ENCODE data around the gene TP53RK. TPM values are rescaled to one million over a fixed set of nuclear protein-coding genes. Genes with fewer than 3 reads are reported as not detected.
A peak's percentile ranks its signal among the peaks of the same experiment; 100 is the strongest.

The TP53RK gene
- total and polyA plus RNA-seq, 2 experiments from 2014 or later, result 24.2 to 26.0 TPM

DNA sequence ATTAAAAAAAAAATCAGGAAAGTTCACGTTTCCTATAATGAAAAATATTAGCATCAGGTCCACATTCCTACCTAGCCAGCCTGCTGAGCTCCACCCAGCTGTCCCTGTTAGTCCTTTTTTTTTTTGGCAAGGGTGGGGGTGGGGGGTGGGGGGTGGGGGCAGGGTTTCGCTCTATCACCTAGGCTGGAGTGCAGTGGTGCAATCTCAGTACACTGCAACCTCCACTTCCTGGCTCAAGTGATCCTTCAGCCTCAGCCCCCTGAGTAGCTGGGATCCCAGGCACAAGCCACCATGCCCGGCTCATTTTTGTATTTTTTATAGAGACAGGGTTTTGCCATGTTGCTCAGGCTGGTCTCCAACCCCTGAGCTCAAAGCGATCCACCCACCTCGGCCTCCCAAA lies 12.7 kb upstream of the TP53RK start:
- Mint-ChIP-seq H3K27me3 (ENCODE audit: insufficient read depth, low read depth, poor library complexity) (peaks cover 2% of the 10 kb centered on the region), H3K27ac (no peak overlapping the region), H3K4me1 (peaks cover 26% of the 10 kb centered on the region), H3K9me3 (peaks cover 24% of the 10 kb centered on the region), H3K4me3 (no peak overlapping the region), H3K36me3 (ENCODE audit: low read depth) (peaks cover 6% of the 10 kb centered on the region)
- peaks cover 18% of the 10 kb centered on the region for H3K4me1 ChIP-seq (ENCODE audit: insufficient read depth)
- no peaks in the 10 kb centered on the region for H3K79me2 ChIP-seq (replicated peaks; ENCODE audit: insufficient read depth)
- H3K27me3 ChIP-seq (ENCODE audit: insufficient read depth), result no peaks in the 10 kb centered on the region
- TF ChIP-seq, protein P1, sequence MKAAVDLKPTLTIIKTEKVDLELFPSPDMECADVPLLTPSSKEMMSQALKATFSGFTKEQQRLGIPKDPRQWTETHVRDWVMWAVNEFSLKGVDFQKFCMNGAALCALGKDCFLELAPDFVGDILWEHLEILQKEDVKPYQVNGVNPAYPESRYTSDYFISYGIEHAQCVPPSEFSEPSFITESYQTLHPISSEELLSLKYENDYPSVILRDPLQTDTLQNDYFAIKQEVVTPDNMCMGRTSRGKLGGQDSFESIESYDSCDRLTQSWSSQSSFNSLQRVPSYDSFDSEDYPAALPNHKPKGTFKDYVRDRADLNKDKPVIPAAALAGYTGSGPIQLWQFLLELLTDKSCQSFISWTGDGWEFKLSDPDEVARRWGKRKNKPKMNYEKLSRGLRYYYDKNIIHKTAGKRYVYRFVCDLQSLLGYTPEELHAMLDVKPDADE (IDR thresholded peaks at IDR 0.05), result no peak
- TF ChIP-seq ZNF331 (CRISPR knock-in tag; IDR thresholded peaks at IDR 0.05; ENCODE audit: low read depth) (no peak), CREB1 (CRISPR knock-in tag; IDR thresholded peaks at IDR 0.05; ENCODE audit: low read depth) (no peak), STAT1 (IDR thresholded peaks at IDR 0.05; ENCODE audit: unreplicated experiment) (no peak), EZH2 (IDR thresholded peaks at IDR 0.05; ENCODE audit: low read depth, unreplicated experiment) (no peak), NANOG (IDR thresholded peaks at IDR 0.05; ENCODE audit: borderline replicate concordance) (no peak), ZNF114 (CRISPR knock-in tag; IDR thresholded peaks at IDR 0.05) (no peak), POLR2AphosphoS5 (IDR thresholded peaks at IDR 0.05; ENCODE audit: low read depth) (no peak), JUNB (IDR thresholded peaks at IDR 0.05; ENCODE audit: unreplicated experiment) (no peak), EZH2phosphoT487 (IDR thresholded peaks at IDR 0.05; ENCODE audit: unreplicated experiment) (no peak)
- TF ChIP-seq, protein P2, sequence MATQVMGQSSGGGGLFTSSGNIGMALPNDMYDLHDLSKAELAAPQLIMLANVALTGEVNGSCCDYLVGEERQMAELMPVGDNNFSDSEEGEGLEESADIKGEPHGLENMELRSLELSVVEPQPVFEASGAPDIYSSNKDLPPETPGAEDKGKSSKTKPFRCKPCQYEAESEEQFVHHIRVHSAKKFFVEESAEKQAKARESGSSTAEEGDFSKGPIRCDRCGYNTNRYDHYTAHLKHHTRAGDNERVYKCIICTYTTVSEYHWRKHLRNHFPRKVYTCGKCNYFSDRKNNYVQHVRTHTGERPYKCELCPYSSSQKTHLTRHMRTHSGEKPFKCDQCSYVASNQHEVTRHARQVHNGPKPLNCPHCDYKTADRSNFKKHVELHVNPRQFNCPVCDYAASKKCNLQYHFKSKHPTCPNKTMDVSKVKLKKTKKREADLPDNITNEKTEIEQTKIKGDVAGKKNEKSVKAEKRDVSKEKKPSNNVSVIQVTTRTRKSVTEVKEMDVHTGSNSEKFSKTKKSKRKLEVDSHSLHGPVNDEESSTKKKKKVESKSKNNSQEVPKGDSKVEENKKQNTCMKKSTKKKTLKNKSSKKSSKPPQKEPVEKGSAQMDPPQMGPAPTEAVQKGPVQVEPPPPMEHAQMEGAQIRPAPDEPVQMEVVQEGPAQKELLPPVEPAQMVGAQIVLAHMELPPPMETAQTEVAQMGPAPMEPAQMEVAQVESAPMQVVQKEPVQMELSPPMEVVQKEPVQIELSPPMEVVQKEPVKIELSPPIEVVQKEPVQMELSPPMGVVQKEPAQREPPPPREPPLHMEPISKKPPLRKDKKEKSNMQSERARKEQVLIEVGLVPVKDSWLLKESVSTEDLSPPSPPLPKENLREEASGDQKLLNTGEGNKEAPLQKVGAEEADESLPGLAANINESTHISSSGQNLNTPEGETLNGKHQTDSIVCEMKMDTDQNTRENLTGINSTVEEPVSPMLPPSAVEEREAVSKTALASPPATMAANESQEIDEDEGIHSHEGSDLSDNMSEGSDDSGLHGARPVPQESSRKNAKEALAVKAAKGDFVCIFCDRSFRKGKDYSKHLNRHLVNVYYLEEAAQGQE (IDR thresholded peaks at IDR 0.05; ENCODE audit: unreplicated experiment), result no peak
- TF ChIP-seq, protein P3, sequence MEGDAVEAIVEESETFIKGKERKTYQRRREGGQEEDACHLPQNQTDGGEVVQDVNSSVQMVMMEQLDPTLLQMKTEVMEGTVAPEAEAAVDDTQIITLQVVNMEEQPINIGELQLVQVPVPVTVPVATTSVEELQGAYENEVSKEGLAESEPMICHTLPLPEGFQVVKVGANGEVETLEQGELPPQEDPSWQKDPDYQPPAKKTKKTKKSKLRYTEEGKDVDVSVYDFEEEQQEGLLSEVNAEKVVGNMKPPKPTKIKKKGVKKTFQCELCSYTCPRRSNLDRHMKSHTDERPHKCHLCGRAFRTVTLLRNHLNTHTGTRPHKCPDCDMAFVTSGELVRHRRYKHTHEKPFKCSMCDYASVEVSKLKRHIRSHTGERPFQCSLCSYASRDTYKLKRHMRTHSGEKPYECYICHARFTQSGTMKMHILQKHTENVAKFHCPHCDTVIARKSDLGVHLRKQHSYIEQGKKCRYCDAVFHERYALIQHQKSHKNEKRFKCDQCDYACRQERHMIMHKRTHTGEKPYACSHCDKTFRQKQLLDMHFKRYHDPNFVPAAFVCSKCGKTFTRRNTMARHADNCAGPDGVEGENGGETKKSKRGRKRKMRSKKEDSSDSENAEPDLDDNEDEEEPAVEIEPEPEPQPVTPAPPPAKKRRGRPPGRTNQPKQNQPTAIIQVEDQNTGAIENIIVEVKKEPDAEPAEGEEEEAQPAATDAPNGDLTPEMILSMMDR (conservative IDR thresholded peaks at IDR 0.05; ENCODE audit: low read depth in 2 of 2), result no peak
- TF ChIP-seq, protein P4, sequence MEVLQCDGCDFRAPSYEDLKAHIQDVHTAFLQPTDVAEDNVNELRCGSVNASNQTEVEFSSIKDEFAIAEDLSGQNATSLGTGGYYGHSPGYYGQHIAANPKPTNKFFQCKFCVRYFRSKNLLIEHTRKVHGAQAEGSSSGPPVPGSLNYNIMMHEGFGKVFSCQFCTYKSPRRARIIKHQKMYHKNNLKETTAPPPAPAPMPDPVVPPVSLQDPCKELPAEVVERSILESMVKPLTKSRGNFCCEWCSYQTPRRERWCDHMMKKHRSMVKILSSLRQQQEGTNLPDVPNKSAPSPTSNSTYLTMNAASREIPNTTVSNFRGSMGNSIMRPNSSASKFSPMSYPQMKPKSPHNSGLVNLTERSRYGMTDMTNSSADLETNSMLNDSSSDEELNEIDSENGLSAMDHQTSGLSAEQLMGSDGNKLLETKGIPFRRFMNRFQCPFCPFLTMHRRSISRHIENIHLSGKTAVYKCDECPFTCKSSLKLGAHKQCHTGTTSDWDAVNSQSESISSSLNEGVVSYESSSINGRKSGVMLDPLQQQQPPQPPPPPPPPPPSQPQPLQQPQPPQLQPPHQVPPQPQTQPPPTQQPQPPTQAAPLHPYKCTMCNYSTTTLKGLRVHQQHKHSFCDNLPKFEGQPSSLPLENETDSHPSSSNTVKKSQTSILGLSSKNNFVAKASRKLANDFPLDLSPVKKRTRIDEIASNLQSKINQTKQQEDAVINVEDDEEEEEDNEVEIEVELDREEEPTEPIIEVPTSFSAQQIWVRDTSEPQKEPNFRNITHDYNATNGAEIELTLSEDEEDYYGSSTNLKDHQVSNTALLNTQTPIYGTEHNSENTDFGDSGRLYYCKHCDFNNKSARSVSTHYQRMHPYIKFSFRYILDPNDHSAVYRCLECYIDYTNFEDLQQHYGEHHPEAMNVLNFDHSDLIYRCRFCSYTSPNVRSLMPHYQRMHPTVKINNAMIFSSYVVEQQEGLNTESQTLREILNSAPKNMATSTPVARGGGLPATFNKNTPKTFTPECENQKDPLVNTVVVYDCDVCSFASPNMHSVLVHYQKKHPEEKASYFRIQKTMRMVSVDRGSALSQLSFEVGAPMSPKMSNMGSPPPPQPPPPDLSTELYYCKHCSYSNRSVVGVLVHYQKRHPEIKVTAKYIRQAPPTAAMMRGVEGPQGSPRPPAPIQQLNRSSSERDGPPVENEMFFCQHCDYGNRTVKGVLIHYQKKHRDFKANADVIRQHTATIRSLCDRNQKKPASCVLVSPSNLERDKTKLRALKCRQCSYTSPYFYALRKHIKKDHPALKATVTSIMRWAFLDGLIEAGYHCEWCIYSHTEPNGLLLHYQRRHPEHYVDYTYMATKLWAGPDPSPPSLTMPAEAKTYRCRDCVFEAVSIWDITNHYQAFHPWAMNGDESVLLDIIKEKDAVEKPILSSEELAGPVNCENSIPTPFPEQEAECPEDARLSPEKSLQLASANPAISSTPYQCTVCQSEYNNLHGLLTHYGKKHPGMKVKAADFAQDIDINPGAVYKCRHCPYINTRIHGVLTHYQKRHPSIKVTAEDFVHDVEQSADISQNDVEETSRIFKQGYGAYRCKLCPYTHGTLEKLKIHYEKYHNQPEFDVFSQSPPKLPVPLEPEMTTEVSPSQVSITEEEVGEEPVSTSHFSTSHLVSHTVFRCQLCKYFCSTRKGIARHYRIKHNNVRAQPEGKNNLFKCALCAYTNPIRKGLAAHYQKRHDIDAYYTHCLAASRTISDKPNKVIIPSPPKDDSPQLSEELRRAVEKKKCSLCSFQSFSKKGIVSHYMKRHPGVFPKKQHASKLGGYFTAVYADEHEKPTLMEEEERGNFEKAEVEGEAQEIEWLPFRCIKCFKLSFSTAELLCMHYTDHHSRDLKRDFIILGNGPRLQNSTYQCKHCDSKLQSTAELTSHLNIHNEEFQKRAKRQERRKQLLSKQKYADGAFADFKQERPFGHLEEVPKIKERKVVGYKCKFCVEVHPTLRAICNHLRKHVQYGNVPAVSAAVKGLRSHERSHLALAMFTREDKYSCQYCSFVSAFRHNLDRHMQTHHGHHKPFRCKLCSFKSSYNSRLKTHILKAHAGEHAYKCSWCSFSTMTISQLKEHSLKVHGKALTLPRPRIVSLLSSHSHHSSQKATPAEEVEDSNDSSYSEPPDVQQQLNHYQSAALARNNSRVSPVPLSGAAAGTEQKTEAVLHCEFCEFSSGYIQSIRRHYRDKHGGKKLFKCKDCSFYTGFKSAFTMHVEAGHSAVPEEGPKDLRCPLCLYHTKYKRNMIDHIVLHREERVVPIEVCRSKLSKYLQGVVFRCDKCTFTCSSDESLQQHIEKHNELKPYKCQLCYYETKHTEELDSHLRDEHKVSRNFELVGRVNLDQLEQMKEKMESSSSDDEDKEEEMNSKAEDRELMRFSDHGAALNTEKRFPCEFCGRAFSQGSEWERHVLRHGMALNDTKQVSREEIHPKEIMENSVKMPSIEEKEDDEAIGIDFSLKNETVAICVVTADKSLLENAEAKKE (CRISPR knock-in tag; IDR thresholded peaks at IDR 0.05), result no peak
- no peak overlapping the region for H3K4me3 ChIP-seq
- no peak for DNase-seq (ENCODE audit: low spot score)
- H3K4me2 ChIP-seq, result 0 out of 2 replicates have a peak overlapping the region, but pooled peaks have one; percentile 37
- H2AFZ ChIP-seq, result peak overlapping the region; percentile 82
- H4K20me1 ChIP-seq (replicated peaks; ENCODE audit: insufficient read depth), result no peaks in the 10 kb centered on the region
- no peaks in the 10 kb centered on the region for H3F3A ChIP-seq (replicated peaks; ENCODE audit: low read depth)
- no peak overlapping the region for H3K27ac ChIP-seq (ENCODE audit: low read depth)
- no peak for ATAC-seq
- H3K9me2 ChIP-seq (ENCODE audit: insufficient read depth), result no peaks in the 10 kb centered on the region
- H3K36me3 ChIP-seq (ENCODE audit: insufficient read depth), result 0 out of 2 replicates have a peak, but pooled peaks cover 4% of the 10 kb centered on the region
